Activated T-cell treated with anti-CD3 and anti-CD28 coated beads for 24 hours (primary cell): ENCODE data around the gene NELFB.

Source experiments
- DNase-seq: peaks from one replicate; pipeline ENCODE4 v3.0.0-alpha.2; 2020; ENCODE audit warnings: low read depth

Gene NELFB

DNA sequence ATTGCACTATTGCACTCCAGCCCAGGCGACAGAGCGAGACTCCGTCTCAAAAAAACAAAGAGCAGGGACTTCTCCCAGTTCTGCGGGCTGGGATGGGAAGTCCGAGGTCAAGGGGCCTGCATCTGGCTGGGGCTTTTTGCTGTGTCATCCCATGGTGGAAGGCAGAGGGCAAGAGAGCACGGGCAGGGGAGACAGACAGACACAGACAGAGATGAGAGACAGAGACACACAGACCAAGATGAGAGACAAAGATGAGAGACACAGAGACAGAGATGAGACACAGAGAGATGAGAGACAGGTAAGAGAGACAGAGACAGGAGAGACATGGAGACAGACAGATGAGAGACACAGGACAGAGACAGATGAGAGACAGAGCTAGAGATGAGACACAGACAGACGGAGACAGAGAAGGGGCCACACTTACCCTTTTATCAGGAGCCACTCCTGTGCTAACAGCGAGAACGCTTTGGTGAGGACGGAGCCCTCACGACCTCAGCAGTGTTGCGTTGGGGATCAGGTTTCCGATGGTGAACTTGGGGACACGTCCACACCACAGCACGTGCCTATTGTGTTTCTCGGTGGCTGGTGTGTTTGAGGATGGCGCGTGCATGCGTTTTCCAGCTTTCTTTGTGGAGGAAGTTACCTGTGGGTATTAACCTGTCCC lies 13.5 kb downstream of the NELFB start:
- DNase-seq = no peak

DNA sequence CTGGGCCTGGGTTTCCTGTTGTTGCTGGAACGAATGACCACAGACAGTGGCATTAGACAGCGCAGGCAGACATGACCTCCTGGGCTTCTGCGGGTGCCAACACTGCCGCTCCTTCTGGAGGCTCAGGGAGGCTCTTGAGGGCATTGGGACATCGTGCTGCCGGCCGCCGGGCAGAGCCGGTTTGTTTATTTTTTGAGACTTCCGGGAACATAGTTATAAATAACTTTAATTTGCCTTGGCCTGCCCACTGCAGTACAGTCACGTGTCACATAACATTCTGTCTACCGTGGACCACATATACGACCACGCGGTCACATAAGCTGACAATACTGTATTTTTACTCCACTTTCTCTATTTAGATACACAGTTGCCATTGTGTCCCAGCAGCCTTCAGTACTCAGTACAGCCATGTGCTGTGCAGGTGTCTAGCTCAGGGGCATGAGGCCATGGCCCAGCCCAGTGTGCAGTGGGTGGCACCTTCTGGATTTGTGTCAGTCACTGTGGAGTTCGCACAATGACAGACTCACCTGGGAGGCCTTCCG lies 14.2 kb downstream of the NELFB start:
- DNase-seq = no peak

- DNase-seq = no peak
These were observed 16.0 kb downstream of the NELFB start for GRCh38 chr9:137270929-137271695.

- no peak for DNase-seq
These were observed 16.6 kb downstream of the NELFB start for GRCh38 chr9:137271696-137272076.

DNA sequence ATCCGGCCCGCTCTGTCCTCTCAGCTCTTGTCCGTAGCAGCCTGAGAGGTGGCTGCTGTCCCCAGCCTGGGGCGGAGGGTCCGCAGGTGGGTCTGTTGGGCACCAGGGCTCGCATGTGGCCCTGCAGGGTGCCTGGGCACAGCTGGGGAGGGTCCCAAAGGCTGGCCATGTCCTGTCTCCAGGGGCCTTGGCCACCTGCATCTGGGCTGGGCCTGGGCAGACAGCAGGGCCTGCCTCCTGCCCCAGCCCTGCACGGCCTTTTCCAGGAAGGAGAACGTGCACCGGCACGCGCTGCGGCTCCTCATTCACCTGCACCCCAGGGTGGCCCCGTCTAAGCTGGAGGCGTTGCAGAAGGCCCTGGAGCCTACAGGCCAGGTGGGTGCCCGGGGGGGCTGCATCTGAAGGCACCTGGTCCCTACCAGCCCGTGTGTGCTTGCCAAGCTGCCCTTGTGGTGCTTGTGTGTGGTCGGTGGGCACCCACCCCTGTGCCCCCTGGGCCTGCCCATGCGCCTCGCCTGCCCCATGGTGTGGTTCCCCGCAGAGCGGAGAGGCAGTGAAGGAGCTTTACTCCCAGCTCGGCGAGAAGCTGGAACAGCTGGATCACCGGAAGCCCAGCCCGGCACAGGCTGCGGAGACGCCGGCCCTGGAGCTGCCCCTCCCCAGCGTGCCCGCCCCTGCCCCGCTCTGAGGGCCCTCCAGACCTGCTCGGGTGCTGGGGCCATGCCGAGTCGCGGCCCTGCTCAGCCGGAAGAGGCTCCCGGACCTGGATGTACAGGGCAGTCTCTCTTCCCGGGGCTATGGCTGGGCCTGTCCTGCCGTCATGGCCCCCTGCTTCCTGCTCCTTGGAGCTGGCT lies 17.3 kb downstream of the NELFB start:
- DNase-seq = no peak

GRCh38 chr9:137273095-137273490 lies 18.0 kb downstream of the NELFB start:
- DNase-seq = no peak

DNA sequence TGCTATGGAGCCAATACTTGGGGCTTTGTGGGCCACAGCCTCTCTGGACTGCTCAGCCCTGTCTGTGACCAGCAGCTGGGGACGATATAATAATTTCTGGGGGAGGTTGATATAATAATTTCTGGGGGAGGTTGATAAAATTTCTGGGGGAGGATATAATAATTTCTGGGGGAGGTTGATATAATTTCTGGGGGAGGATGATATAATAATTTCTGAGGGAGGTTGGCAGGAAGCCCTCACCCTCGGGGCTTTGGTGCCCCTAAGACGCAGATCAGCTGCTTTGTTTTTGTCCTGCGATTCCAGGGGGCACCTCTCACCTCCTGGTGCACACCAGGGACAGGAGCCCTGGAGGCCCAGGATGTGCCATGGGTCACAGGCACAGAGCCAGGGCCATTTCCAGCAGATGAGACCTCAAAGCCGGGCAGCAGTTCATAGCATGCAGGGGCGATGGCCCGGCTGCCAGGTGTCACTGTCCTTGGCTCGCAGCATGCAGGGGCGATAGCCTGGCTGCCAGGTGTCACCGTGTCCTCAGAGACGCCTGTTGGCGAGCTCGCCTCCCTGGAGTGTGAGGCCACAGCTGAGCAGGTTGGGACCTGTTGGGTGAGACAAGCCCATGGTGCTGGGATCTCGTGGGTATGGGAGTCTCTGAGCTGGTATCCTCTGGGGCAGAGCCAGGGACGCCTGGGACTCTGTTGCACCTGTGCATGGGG lies 18.6 kb downstream of the NELFB start:
- DNase-seq = no peak

DNA sequence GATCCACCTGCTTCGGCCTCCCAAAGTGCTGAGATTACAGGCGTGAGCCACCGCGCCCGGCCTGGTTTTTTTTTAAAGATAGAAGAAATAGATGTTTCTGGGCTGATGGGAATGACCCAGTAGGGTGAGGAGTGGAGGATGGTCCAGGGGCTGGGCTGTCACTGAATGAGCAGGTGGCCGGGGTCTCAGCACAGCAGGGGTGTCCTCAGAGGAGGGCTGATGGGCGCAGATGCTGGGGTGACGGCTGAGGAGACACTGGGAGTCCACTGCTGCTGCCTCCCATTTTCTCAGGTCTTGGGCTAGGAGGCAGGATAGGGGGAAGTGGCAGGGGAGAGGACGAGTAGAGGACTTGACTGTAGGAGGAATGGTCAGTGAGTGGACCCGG lies 20.1 kb downstream of the NELFB start:
- no peak for DNase-seq

- DNase-seq = no peak
These were observed 20.7 kb downstream of the NELFB start for GRCh38 chr9:137275588-137276472.

DNA sequence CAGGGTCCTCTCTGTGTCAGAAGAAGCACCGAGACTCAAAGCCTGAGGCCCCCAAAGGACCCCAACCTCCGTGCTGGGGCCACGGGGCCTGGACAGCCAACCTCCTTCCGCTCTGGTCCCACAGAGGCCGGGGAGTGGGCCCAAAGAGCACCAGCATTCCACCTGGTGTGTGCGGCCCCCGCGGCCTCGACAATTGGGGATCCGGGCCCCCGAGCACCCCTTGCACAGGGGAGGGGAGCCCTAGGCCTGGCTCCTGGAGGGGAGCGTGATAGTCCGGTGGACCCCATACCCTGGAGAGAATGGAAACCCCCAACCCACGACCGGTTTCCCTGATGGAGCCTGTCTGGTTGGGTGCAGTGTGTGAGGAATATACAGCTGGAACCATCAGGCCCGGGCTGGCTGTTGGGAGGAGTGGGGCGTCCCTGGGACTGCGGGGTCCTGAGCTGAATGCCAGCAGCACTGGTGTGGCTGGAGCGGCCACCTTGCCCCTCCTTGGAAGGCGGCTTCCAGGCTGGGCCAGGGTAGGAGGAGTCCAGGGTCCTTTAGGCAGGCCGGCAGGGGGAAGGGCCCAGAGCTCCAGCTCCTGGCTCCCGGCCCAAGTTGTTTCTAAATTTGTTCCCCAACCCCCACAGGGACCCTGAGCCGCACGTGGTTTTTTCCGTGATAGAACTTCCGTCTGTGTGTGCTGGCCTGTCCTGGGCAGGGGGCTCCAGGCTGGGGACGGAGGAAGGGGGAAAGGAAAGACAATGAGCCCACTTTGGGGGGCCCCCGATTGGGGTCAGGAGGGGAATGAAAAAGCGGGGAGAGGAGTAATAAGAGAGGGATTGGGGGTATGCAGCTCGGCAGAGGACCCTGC lies 21.6 kb downstream of the NELFB start:
- no peak for DNase-seq

DNA sequence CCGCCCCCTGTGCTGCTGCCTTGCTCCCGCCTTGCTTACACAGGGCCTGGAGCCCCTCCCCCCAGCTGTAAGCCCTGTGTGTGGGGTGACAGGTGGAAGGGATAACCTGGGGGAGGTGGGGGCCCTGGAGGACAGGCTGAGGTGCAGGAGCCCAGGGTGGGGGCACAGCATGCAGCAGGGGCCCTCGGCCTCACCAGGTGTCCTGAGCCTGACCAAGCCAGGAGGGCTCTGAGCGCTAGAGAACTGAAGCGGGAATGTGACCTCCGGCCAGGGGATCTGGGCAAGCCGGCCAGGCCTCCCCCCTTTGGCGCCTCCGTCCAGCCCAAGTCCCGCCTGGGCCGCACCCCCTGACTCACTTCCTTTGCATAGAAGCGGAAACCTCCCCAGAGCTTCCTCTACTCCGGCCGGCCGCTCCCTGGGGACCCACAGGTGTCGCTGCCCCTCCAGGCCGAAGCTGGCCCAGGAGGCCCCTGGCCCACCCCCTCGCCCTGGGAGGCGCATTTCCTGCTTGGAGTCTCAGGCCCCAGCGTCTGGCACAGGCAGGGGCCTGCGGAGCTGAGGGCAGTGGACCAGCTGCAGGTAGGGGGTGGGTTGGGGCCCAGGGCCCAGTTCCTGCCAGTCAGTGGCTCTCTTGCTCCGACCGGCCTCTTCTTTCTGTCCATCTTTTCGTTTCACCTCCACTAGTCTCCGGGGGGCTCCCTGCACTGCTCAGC lies 22.4 kb downstream of the NELFB start, which contains the start of gene TOR4A:
TOR4A (plus strand) TSS at position 398 of the 713 bp plus-strand sequence. CDS start 964 bp downstream, outside the sequence.
- DNase-seq = no peak

GRCh38 chr9:137278061-137278701 lies 23.1 kb downstream of the NELFB start:
- no peak for DNase-seq

DNA sequence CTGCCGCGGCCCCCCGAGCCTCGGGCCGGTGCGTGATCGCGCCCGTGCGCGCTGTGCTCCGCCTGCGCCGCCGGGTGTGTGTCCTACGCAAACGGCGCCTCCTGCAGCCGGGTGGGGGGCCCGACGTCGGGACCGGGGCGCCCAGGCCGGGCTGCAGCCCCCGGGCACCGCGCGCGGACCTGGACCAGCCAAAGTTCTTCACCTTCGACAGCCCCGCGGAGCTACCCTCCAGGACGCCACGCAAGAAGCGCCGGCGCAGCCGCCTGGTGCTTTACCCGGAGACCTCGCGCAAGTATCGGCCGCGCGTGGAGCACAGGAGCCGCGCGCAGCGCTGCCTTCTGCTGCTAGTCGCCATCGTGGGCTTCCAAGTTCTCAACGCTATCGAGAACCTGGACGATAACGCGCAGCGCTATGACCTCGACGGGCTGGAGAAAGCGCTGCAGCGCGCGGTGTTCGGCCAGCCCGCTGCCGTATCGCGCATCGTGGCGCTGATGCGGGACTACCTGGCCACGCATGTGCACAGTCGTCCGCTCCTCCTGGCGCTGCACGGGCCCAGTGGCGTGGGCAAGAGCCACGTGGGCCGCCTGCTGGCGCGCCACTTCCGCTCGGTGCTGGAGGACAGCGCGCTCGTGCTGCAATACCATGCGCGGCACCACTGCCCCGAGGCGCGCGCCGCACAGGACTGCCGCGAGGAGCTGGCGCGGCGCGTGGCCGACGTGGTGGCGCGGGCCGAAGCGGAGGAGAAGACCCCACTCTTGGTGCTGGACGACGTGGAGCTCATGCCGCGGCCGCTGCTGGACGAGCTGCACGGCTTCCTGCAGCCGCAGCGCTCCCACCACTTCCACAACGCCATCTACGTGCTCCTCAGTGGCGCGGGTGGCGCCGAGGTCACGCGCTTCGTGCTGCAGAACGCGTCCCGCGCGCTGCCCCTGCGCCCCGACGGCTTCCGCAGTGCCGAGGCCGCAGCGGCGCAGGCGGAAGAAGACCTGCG lies 23.9 kb downstream of the NELFB start:
- no peak for DNase-seq

- no peak for DNase-seq
These were observed 24.8 kb downstream of the NELFB start for GRCh38 chr9:137279741-137280473.

GRCh38 chr9:137280474-137281344 lies 25.6 kb downstream of the NELFB start:
- no peak for DNase-seq
